GM19025 (cell line): ENCODE measurements around the gene PHF5A.
"Not testable (repeated sequence)": the region's sequence is repeated elsewhere in the genome, so short reads cannot be mapped to it uniquely, and the experiment has no call there.

Experiments
- ATAC-seq: cut with Tn5 transposase; IDR thresholded peaks from one replicate; pipeline ENCODE4 v1.9.1; 2021; ENCODE audit warnings: mild to moderate bottlenecking, low read depth, moderate library complexity; ENCODE audit not compliant: unreplicated experiment

Gene PHF5A

GRCh38 chr22:41488596-41489385 lies 20.3 kb upstream of the PHF5A start:
- ATAC-seq: no peak

- no peak for ATAC-seq
Observed at GRCh38 chr22:41488076-41488475, 19.6 kb upstream of the PHF5A start.

GRCh38 chr22:41487037-41487935 lies 18.8 kb upstream of the PHF5A start:
- no peak for ATAC-seq

- ATAC-seq: no peak
Observed at GRCh38 chr22:41485033-41485432, 16.5 kb upstream of the PHF5A start.

- ATAC-seq: no peak
Observed at GRCh38 chr22:41482319-41482935, 13.9 kb upstream of the PHF5A start.

- ATAC-seq: no peak
Observed at GRCh38 chr22:41481925-41482318, 13.4 kb upstream of the PHF5A start.

GRCh38 chr22:41481131-41481830 lies 12.8 kb upstream of the PHF5A start:
- ATAC-seq: no peak

- ATAC-seq: no peak
Observed at GRCh38 chr22:41480397-41480735, 11.9 kb upstream of the PHF5A start.

GRCh38 chr22:41479671-41480396 lies 11.3 kb upstream of the PHF5A start:
- ATAC-seq: no peak

GRCh38 chr22:41478891-41479521 lies 10.5 kb upstream of the PHF5A start:
- ATAC-seq: no peak

GRCh38 chr22:41478473-41478872 lies 10.0 kb upstream of the PHF5A start:
- no peak for ATAC-seq

- ATAC-seq: no peak
Observed at GRCh38 chr22:41474872-41475451, 6.5 kb upstream of the PHF5A start.

GRCh38 chr22:41471568-41471967 lies 3.1 kb upstream of the PHF5A start:
- ATAC-seq: no peak

GRCh38 chr22:41470886-41471285 lies 2.4 kb upstream of the PHF5A start:
- ATAC-seq: no peak

GRCh38 chr22:41469218-41469851 lies 843 bp upstream of the PHF5A start:
- ATAC-seq: peak; percentile 8

- ATAC-seq: no peak
Observed at GRCh38 chr22:41461901-41462300, 6.6 kb downstream of the PHF5A start.

- not testable (repeated sequence) for ATAC-seq
Observed at GRCh38 chr22:41460071-41460470, 8.4 kb downstream of the PHF5A start.

- ATAC-seq: no peak
Observed at GRCh38 chr22:41459431-41459830, 9.1 kb downstream of the PHF5A start.
